ENCODE results near the gene USP17L27. TPM values are rescaled to one million over a fixed set of nuclear protein-coding genes. Genes with fewer than 3 reads are reported as not detected.

The USP17L27 gene
- total RNA-seq = not detected in 2 replicates

GRCh38 chr4:9343848-9344247 is at the start of gene USP17L27:
Gene USP17L27, plus strand, starts transcription at chr4:9344148. Its CDS starts 0 bp downstream, at chr4:9344148.

GRCh38 chr4:9324865-9325264 is 19.1 kb upstream of the USP17L27 start, which contains the start of gene USP17L24:
Gene USP17L24, plus strand, starts transcription at chr4:9325165. Its CDS starts 0 bp downstream, at chr4:9325165.

GRCh38 chr4:9329611-9330010 is 14.3 kb upstream of the USP17L27 start, which contains the start of gene USP17L25:
Gene USP17L25, plus strand, starts transcription at chr4:9329911. Its CDS starts 0 bp downstream, at chr4:9329911.

GRCh38 chr4:9334358-9334757 is 9.6 kb upstream of the USP17L27 start, which contains the start of gene USP17L26:
Gene USP17L26, plus strand, starts transcription at chr4:9334658. Its CDS starts 0 bp downstream, at chr4:9334658.

GRCh38 chr4:9339103-9339502 is 4.8 kb upstream of the USP17L27 start, which contains the start of gene USP17L5:
Gene USP17L5, plus strand, starts transcription at chr4:9339403. Its CDS starts 0 bp downstream, at chr4:9339403.

GRCh38 chr4:9348593-9348992 is 4.6 kb downstream of the USP17L27 start, which contains the start of gene USP17L28:
Gene USP17L28, plus strand, starts transcription at chr4:9348893. Its CDS starts 0 bp downstream, at chr4:9348893.

GRCh38 chr4:9353338-9353737 is 9.4 kb downstream of the USP17L27 start, which contains the start of gene USP17L29:
Gene USP17L29, plus strand, starts transcription at chr4:9353638. Its CDS starts 0 bp downstream, at chr4:9353638.

GRCh38 chr4:9362829-9363228 is 18.9 kb downstream of the USP17L27 start, which contains the start of gene USP17L30:
Gene USP17L30, plus strand, starts transcription at chr4:9363129. Its CDS starts 0 bp downstream, at chr4:9363129.

Other genes with a start within 250 kb of the USP17L27 start
- gene FAM90A26, start 173.7 kb upstream of the USP17L27 start, total RNA-seq = not detected in 2 replicates
- not detected in 2 replicates for gene USP17L10, start 133.5 kb upstream of the USP17L27 start, total RNA-seq
- gene USP17L11, start 128.7 kb upstream of the USP17L27 start, total RNA-seq = not detected in 2 replicates
- not detected in 2 replicates for gene USP17L12, start 124.0 kb upstream of the USP17L27 start, total RNA-seq
- gene USP17L13, start 119.3 kb upstream of the USP17L27 start, total RNA-seq = not detected in 2 replicates
- gene USP17L15, start 109.8 kb upstream of the USP17L27 start, total RNA-seq = not detected in 2 replicates
- gene USP17L17, start 100.3 kb upstream of the USP17L27 start, total RNA-seq = not detected in 2 replicates
- not detected in 2 replicates for gene USP17L18, start 95.5 kb upstream of the USP17L27 start, total RNA-seq
- not detected in 2 replicates for gene USP17L19, start 90.8 kb upstream of the USP17L27 start, total RNA-seq
- gene USP17L20, start 86.0 kb upstream of the USP17L27 start, total RNA-seq = not detected in 2 replicates
- gene USP17L21, start 81.3 kb upstream of the USP17L27 start, total RNA-seq = not detected in 2 replicates
- gene USP17L22, start 76.5 kb upstream of the USP17L27 start, total RNA-seq = not detected in 2 replicates
- not detected in 2 replicates for gene USP17L24, start 19.0 kb upstream of the USP17L27 start, total RNA-seq
- not detected in 2 replicates for gene USP17L25, start 14.2 kb upstream of the USP17L27 start, total RNA-seq
- not detected in 2 replicates for gene USP17L26, start 9.5 kb upstream of the USP17L27 start, total RNA-seq
- not detected in 2 replicates for gene USP17L5, start 4.7 kb upstream of the USP17L27 start, total RNA-seq
- not detected in 2 replicates for gene USP17L28, start 4.7 kb downstream of the USP17L27 start, total RNA-seq
- not detected in 2 replicates for gene USP17L29, start 9.5 kb downstream of the USP17L27 start, total RNA-seq
- not detected in 2 replicates for gene USP17L30, start 19.0 kb downstream of the USP17L27 start, total RNA-seq
- not detected in 2 replicates for gene DEFB131A, start 100.3 kb downstream of the USP17L27 start, total RNA-seq